ENCODE data around the gene SAT1.
A peak's percentile ranks its signal among the peaks of the same experiment; 100 is the strongest.

The SAT1 gene

DNA sequence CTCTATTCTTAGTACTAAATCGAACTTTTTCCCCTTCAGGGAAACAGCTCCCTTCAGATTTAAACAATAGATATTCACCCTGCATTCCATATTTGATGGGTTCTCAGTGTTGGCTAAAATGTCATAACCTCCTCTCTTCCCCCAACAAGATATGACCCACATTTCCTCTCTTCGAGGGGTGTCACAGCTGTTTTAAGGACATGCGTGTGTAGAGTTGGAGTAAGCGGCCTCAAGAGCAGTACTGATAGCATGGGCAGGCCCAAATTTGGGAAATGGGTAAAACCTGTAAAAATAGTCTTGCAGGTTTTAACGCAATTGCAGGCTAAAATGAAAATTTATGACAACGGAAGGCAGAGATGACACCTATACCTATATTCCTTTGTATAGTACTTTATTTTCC lies 28.7 kb downstream of the SAT1 start:
- DNase-seq, result no peak

DNA sequence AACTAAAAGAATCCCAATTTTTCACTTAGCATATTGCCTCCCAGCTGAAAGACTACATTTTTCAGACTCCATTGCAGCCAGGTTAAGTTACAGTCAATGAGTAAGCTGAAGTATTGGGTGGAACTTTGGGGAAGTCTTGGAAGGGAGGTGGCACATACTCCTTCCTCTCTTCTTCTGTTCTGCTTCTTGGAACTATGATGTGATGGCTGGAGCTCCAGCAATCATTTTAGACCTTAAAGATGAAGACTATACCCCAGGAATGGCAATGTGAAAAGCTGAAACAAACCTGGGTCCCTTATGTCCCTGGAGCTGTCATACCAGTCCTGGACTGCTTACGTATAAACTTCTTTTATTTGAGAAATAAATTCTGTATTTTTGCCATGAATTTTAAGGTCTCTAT lies 30.8 kb downstream of the SAT1 start:
- no peak for DNase-seq

DNA sequence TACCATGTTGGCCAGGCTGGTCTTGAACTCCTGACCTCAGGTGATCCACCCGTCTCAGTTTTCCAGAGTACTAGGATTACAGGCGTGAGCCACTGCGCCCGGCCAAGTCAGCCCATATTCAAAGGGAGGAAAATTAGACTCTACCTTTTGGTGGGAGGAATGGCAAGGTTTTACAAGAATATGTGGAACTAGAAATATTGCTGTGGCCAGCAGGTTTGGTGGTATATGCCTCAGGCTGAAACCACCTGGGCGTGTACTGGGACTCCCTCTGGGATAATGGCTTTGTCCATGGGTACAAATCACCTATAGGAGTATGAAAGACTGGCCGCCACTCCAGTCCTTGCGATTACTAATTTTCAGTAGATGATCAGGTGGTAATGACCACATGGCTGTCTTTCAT lies 32.4 kb downstream of the SAT1 start:
- no peak for DNase-seq

DNA sequence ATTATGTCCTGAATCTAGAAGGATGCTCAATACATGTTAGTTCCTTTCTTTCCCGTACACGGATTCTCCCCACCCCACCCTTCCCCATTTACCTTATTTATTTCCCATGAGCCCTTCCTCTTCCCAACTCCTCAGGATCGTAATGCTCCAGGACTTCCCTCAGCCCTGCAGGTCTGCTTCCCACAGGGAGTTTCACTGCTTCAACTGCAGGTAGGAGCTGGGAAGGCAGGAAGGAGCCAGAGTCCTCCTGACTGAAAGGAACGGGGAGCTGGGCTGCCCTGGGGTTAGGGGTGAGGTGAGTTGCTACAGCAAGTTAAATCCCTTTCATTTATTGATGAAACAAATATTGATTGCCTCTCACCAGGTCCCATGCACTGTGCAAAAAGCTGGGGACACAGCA lies 33.2 kb downstream of the SAT1 start:
- no peak for DNase-seq

DNA sequence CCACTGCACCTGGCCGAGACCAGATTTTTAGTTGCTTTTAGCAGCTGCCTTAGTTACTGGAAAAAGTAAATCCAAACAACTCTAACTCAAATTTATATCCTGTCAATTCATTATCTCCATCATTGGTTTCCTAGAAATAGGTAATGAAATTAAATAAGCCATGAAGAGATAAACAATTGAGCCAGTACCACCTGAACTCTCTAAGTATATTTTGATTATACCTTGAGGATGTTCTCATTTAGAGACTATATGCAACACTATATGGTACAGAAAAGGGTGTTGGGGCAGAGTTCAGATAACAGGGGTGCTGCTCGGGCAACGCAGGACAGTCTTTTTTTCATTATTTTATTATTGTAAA lies 35.0 kb downstream of the SAT1 start:
- no peak for DNase-seq

DNA sequence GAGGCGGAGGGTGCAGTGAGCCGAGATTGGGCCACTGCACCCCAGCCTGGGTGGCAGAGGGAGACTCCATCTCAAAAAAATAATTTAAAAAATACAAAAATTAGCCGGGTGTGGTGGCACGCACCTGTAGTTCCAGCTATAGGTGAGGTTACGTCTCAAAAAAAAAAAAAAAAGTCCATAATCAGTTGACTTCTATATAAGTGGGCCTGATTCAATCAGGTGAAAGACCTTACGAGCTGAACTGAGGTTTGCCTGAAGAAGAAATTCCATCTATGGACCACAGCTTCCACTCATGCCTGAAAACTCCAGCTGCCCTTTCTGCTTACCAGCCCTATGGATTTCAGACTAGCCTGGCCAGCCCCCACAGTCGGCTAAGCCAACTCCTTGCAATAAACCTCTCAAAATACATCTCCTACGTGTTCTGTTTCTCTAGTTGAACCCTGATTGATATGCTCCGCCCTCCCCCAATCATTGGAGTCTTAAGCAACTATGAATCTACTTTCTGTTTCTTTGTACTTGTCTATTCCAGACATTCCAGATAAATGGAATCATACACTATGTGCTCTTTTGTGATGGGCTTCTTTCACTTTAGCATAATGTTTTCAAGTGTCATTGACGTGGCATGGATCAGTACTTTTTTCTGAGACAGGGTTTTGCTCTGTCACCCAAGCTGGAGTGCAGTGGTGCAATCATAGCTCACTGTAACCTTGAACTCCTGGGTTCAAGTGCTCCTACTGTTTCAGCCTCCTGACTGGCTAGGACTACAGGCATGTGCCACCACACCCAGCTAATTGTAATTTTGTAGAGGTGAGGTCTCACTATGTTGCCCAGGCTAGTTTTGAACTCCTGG lies 36.6 kb downstream of the SAT1 start:
- no peak for DNase-seq

DNA sequence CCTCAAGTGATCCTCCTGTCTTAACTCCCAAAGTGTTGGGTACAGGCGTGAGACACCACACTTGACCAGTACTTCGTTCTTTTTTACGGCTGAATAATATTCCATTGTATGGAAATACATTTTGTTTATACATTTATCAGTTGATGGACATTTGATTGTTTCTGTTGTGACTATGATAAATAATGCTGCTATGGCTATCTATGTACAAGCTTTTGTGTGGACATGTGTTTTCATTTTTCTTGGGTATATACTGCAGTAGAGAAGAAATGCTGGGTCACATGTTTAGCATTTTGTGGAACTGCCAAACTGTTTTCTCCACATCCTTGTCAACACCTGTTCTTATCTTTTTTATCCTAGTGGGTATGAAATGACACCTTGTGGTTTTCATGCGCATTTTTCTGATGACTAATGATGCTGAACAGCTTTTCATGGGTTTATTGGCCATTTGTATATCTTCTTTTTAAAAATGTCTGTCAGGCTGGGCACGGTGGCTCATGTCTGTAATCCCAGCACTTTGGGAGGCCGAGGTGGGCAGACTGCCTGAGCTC lies 37.3 kb downstream of the SAT1 start:
- no peak for DNase-seq

DNA sequence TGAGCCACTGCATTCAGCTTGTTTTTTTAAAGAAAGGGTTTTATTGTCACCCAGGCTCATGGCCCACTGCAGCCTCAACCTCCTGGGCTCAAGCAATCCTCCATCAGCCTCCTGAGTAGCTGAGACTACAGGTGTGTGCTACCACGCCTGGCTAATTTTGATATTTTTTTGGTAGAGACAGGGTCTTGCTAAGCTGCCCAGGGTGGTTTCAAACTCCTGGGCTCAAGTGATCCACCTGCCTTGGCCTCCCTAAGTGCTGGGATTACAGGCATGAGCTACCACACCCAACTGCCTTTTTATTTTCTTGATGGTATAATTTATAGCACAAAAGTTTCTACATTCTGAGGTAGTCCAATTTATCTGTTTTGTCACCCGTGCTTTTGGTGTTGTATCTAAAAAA lies 38.9 kb downstream of the SAT1 start:
- DNase-seq, result no peak

DNA sequence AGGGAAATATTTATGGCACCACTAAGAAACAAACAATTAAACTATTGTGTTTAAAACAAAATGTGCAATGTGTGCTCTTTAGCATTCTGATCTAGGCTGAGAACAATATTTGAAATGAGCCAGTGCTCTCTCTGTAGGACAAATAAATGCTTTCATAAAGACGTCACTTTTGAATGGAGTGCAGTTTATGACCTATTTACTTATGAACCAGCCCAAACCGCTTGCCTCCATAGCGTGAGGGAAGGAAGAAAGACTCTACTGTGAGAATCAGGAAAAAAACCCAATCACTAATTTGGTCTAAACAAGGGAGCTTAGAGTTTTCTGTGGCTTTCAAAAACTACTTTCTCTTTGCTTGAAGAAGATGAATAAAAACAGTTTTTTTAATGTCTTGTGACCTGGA lies 39.4 kb downstream of the SAT1 start:
- DNase-seq, result peak; percentile 32

DNA sequence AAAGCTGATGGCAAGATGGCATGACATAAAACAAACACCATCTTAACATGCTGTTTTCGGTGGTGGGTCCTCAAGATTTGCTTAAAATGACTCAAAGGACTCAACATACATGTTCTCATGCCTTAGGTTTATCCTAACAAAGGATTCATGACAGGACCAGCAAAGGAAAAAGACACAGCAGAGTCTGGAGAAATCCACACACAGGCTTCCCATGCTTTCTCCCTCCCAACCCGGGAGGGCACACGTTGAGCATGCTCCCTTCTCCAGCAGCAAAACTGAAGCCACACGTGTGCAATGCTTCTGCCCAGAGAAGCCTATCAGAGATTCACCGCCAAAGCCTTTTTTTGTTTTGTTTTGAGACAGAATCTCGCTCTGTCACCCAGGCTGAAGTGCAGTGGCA lies 39.9 kb downstream of the SAT1 start:
- DNase-seq, result no peak

DNA sequence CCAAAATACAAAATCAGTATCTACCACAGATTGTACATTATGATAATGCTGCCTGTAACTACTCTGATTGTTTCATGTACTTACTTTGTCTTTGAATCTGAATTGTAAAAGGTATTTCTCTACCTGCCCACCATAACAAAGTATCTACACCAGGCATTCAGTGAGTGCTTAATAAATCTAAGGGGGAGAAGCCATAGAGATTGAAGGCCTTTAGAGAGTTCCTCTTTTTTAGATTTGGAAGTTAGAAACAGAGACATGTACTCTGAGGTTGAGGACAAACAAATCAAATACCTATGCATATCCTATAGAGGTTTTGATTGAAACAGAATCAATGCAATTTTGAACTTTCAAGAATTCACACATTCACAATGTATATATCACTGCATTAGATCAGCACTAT lies 42.7 kb downstream of the SAT1 start:
- DNase-seq, result no peak

DNA sequence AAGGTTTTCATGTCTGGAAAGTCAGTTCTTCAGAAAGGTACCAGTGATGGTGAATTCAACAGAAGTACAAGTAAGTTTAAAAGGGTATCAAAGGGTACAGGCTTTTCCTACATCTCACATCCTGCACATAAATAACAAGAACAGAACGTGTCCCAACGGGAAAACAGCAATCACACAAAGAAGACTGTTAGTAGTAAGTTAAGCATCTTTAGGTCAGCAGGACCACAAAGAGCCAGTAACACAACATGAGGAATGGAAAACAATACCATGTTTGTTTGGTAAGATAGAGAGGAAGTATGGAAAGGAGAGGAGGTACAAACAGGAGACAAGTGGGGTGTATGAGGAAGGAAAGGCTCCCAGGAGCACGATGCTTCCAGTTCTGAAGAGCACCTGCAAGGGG lies 43.2 kb downstream of the SAT1 start:
- DNase-seq, result no peak

DNA sequence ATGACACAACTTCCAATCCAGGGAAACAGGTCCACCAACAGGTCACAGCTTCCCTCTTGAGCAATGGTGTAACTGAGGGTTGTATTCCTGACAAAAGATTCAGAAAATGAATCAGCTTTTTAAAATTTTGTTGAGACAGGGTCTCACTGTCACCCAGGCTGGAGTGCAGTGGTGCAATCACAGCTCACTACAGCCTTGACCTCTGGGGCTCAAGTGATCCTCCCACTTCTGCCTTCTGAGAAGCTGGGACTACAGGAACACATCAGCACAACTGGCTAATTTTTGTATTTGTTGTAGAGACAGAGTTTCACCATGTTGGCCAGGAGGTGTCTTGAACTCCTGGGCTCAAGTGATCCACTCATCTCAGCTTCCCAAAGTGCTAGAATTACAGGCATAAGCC lies 43.7 kb downstream of the SAT1 start:
- DNase-seq, result no peak

DNA sequence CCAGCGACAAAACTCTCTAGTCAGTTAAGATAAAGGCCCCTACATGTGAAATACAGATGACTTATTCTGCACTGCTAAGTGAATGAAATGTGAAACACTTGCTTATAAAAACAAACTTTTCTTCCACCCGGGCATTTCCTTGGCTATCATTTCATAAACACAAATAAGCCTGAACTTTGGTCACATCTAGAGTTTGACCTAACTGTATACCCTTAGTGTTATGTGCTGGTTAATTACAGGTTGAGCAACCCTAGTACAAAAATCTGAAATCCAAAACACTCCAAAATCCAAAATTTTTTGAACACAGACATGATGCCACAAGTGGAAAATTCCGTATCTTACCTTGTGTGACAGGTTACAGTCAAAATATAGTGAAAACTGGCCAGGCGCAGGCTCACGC lies 45.9 kb downstream of the SAT1 start:
- DNase-seq, result no peak

DNA sequence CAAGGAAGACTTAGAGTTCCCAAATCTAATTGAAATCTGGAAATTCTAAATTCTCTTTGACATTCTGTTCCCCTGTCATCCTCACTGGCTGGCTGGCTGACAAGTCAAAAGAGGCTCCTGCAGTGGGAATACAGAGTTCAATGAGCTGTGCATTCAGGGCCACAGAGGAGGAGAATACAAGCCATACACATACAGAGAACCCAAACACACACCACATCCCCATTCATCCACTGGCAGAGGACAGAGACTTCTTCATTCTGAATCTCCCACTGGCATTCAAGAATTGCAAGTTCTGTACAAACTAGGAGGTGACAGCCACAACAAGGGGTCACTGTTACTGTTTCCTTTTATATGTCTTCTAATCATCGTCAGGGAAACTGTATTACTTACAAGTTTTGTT lies 49.7 kb downstream of the SAT1 start:
- no peak for DNase-seq
